HG02571 (cell line): ENCODE results near the gene NOP9.

Experiments used
- ATAC-seq: cut with Tn5 transposase; IDR thresholded peaks from one replicate; pipeline ENCODE4 v1.9.1; 2021; ENCODE audit warnings: mild to moderate bottlenecking, moderate library complexity; ENCODE audit not compliant: unreplicated experiment

Gene NOP9

DNA sequence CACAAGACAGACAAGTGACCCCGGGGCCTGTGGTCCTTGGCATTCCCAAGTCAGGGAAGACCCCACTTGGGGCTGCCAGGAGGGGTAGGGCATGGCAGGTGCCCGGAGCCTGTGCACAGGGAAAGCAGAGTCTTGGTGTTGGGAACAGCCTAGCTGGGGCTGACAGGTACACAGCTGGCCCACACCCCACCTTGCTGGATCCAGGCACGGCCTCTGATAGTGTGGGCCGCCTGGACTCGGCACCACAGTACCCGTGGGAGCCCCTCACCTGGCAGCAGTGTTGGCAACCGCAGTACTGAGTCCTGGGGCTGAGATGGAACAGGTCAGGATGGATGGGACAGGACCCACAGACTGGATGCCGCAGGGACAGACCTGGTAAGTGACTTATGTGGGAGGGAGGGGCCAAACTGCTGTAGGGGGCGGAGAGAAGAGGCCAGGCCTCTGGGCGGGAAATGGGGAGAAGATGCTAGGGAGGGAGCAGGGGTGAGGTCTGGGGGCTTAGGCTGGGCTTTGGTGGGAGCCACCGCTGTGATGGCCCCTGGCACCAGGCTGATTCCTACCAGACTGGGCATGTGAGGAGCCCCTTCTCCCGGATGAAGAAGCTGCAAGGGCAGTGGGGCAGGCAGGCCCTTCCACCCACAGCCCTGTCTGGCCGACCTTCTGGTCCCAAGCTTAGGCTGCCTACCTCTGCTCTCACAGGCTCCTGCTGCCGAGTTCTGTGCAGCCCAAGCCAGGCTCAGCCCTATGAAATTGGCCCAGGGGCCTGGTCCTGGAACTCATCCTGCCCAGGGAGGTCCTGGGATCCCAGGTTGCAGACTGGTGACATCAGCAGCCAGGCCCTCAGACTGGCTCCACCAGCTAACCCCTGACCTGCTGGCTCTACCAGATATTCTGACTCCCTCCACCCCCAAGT is 36.6 kb upstream of the NOP9 start, which contains the start of gene TGM1:
TGM1 (minus strand) TSS at position 357 of the 913 bp plus-strand sequence. CDS start 825 bp downstream, outside the sequence.
- ATAC-seq, result no peak

DNA sequence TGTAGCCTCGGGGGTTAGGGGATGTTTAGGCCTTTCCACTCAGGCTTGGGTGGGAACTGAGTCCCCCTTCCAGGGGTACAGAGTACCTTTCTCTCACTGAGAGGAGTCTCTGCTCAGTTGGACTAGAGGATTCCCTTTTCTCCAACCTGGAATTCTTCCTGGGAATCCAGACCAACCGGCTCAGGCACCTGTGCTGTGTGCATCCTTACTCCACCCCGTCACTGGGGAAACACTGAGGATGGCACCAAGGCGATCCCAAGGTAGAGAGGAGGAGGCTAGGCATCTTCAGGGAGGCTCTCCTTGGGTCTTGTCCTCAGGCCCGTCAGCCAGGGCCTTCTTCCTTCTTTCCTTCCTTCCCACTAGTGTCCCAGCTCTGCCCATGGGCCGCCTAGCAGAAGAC is 35.8 kb upstream of the NOP9 start:
- ATAC-seq, result no peak

DNA sequence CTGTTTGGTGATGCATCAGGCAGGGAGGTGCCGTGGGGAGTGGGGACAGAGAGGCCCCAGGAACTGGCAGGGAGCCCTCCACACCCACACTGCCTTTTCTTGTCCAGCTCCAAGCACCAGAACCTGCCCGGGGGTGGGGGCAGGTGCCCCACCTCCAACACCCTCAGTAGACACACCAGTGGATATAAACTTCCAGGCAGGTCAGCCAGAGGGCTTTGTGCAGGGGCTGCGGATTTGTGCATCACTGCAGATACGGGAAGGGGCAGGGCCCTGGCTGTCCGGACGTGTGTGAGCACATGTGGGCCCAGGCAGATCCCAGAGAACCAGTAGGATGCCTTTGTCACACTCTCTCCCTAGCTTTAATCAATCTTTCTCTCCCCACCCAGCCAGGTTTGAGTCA is 35.4 kb upstream of the NOP9 start:
- no peak for ATAC-seq

DNA sequence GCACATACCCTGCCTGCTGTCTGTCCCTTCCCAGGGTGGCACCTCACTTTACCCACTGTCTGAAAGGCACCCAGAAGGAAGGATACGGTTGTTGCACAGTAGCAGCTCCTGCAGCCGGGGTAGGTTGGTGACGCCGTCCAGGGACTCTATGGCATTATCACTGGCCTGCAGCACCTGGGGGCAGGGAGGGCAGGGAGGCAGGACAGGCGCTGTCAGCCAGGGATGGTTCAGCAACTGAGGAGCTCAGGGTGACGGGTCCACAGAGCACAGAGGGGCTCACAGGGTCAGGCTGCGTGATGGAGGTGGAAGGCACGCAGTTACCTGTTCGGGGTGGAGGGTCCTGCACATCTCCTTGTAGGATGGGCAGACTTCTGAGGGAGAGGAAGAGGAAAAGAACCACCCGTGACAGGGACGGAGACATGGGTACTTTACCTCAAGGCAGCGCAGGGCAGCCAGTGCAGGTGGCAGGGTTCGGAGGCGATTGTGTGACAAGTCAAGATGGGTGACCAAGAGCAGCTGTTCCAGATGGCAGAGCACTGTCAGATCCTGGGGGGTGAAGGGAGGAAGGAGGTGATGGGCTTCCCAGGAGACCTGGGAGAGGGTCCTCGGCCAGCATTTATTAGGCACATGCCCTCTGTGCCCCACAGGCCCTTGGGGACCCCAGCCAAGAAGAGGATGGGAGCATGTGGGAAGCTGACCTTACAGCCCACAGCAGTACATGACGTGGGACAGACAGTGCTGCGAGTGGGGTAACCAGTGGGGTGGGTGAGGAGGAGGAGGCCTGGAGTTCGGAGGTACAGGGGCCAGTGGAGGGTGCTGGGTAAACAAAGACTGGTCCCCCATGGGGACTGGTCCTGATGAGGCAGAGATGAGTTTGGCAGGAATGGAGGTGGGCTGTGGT is 33.1 kb upstream of the NOP9 start:
- ATAC-seq, result no peak

DNA sequence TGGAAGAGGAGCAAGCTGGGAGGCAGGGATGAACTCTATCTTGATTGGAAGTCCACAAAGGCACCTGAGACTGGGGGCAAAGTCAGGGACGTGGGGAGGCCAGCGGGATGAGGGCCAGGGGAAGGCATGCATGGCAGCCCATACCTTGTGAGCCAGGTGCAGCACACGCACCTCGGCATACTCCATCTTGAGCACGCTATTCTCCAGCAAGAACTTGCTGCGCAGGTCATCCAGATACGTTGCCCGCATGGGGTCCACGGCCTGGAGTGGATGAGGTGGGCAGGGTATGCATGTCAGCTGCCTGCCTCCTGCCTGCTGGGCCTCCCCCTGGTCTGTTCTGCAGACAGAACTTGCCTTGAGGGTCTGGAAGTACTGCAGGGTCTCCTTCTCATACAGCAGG is 32.1 kb upstream of the NOP9 start:
- ATAC-seq, result no peak

DNA sequence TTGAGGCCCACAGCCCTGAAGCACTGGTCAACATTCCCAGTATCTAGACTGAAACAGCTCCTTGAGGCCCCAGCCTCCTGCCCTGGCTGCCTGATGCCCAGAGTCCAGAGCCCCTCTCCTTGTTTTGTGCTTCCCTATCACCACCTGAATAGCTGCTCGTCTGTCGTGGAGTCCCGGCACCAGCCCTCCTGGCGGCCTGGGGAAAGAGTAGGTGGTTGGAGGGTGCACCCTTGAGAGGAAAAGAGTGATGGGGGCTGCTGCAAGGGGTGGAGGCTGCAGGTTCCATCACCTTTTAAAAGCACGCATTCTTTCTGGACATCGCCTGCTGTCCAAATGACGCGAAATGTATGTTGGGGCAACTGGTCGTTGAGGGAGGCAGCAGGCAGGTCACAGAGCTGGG is 31.4 kb upstream of the NOP9 start:
- ATAC-seq, result no peak

DNA sequence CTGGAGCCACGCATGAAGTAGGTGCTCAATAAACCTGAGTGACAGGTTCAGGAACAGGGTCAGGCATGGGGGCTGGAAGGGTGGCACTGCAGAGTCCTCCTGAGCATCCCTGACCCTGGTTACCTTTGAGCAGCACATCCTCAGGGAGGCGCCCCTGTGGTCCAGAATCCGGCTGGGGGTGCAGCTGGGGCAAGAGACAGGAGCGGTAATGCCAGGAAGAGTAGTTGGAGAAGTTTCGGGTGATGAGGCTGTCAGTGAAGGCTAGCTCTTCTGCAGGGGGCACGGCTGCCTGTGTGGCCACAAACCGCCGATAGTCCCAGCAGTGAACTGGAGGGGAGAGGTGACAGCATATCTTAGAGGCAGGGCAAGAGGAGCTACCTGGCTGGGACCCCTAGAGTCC is 30.3 kb upstream of the NOP9 start:
- ATAC-seq, result no peak

DNA sequence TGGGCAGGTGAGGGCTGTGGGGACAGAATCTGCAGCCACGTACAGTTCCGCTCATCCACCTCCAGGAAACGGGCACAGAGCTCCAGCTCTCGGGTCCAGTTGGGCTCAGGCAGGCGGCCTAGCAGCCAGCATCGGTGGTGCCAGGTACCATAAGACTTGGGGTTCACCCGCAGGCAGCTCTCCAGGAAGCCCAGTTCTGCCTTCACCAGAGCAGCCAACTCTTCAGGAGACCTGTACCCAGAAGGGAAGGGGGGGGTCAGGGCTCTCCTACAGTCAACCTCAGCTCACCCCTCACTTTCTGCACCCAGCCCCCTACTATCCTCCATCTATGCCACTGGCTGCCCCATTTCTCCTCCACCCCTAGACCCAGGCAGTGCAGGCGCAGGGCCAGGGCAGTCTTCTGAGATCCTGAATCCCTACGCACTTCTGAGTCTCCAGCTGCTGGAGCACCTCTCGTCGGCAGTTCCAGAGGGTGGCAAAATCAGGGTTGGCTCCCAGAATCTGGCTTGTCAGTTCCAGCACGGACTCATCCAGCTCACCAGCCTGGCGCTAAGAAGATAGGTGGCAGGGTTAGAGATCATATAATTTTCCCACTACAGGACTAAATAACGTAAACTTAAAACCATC is 29.6 kb upstream of the NOP9 start:
- ATAC-seq, result no peak

DNA sequence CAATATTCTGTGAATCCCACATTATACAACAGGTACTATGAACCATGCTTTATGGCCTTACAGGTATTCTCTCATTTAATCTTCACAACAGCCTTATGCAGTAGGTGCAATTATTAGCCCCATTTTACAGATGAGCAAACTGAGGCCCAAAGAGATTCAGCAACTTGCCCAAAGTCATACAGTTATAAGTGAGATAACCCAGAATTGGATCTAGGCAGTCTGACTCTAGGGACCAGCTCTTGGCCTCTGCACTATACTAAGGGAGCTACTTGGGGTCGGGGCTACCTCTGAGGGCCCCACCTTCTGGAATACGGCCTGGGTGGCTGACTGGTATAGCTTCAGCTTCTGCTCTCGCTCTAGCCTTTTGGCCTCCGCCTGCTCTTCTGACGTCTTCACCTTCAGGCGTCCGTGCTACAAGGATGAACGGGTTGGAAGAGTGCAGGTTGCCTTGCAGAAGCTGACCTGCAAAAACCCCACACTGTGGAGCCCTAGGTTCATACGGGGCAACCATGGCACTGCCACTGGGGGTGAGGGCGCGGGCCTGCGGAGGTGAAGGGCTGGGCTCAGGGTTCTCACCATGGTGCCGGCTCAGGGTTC is 29.0 kb upstream of the NOP9 start:
- no peak for ATAC-seq

DNA sequence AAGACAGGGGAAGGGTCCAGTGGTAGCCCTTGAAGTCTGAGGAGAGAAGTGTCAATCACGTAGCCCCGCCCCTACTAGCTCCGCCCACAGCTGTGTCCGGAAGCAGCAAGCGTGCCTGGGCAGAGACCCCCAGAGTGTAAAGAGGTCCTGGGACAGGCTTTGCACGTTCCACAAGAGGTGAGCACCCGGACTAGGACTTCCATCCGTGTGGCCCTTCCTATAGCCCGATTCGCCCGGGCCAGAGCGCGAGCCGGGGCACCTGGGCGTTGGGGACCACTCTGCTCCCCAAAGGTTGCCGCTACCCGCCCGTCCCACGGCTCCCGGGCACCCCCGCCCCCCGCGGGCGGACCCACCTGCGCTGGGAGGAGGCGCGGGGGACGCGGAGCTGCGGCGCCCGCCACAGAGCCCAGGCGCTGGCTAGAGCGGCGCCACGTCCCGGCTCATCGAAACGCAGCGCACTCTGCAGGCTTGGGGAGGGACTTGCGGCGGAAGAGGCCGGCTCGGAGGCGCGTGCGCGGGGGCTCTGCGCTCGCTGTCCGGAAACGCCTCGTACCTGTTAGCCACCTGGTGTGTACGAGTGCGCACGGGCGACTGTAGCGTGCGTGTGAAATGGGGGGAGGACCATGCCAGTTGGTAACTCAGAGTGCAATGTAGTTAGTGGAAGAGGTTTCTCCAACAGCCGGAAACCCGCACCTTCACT is 28.4 kb upstream of the NOP9 start, which contains the start of gene RABGGTA:
RABGGTA (minus strand) TSS at position 464 of the 700 bp plus-strand sequence. CDS start 482 bp downstream, outside the sequence.
- peak; percentile 84 for ATAC-seq

DNA sequence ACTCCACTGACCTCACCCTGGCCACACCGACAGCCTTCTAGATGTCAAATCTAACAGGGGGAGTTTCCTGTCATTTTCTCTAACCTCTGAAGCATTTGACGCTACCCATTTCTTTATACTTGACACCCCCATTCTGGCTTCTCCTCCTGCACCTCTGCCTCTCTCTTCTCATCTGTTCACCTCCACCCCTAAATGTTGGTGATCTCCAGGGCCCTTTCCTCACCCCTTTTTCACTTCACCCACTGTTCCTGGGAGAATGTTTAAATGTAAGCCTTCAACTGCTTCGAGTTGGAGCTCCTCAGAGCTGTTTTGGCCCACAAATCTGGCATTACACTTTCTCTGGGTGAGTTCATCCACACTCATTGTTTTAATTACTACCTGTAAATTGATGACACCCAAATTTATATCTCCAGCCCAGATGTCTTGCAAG is 27.8 kb upstream of the NOP9 start:
- no peak for ATAC-seq

DNA sequence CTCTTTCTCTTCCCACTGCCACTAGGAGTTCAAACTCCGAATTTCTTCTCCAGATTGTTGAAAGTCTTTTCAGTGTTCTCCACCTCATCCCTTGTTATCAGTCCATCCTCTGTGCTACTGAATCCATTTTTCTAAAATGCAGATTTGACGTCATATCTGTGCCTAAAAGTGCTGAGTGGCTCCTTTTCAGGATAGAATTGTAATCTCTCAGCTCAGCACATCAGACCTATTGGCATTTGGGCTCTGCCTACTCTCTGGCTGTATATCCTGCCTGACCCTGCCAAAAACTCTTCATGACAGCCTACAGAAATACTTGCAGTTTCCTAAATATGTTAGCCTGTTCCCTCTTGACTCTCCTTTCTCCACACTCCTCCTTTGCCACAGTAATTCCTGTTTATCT is 27.2 kb upstream of the NOP9 start:
- no peak for ATAC-seq

DNA sequence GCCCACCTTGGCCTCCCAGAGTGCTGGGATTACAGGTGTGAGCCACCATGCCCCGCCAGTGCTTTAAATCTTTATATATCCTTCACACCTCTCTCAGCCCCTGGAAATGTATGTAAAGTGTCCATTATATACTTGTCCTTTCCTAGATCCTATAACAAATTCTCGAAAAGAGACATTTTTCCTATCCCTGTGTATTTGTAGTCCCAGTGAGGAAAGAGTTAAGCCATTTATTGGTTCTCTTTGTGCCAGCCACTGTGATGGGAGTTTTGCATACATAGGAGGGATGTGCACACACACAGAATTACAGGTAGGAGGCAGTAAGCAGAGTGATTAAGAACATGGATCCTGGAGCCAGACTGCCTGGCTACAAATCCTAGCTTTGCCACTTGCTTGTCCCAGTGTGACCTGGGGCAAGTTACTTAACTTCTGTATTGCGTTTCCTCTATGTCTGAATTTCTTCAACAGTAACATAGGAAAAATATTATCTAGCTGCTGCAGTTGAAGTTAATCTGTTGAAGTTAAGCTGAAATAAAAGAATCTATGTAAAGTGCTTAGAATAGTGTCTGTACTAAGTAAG is 26.1 kb upstream of the NOP9 start:
- no peak for ATAC-seq

DNA sequence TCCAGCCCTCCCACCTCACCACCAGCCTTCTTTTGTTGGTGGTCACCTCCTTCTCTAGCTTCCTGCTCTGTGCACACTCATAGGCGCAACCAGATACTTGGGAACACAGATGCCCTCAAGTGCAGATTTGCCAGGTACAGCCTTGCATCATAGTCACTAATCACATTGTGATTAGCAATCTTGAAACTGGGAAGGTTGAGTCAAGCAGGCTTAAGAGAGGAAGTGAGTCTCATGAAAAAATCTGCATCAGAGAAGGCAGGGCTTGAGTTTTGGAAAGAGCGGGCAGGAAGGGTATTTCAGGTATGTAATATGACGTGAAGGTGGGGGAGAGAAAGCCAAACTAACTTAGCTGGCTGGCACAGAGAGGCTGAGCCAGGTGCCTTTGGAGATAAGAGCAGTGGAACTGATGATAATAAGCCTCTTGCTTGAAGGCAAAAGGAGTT is 25.5 kb upstream of the NOP9 start:
- ATAC-seq, result peak; percentile 37

DNA sequence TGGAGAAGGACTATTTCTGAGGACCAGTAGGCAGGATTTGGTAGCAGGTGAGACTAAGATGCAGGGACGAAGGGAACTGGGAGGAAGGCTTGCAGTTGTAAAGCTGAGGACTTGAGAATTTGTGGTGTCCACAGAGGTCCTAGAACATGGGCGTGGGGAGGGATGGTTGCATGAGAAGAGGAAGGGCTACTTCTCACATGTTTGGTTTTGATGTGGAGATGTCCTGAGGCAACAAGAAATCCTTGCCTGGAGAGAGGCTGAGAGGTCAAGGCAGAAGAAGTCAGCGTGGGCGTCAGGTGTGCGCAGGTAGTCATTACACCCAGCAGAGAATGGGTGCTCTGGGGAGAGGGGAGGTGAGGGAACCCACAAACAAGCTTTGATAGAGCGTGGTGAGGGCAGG is 22.6 kb upstream of the NOP9 start:
- no peak for ATAC-seq

DNA sequence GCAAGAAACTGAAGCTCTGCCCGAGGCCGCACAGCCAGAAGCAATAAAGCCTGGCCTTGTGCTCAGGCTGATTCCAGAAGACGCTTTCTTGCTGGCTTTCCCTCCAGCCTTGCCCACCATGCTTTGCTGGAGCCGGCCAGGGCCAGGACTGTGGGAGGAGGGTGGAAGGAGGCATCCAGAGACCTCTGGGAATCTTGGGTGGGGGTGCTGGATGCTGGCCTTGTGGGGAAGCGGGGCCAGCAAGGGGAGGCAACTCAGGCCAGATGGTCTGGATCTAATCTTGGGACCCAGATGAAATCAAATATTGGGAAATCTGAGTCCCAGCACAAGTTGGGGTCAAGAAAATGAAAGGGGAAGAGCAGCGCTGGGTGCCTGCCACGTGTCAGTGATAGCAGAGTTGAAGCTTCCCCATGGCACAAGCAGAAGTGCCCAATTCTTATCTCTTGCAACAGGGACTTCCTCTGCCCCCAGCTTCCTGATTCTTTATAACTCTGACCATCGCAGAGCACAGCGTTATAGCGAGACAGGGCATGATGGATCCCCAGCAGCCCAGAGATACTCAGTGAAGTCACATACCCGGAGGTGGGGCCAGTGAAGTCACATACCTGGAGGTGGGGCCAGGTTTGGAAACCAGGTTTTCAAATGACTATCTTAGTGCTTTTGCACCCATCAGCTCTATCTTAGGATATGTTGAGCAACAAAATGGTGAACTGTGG is 21.9 kb upstream of the NOP9 start:
- ATAC-seq, result no peak

DNA sequence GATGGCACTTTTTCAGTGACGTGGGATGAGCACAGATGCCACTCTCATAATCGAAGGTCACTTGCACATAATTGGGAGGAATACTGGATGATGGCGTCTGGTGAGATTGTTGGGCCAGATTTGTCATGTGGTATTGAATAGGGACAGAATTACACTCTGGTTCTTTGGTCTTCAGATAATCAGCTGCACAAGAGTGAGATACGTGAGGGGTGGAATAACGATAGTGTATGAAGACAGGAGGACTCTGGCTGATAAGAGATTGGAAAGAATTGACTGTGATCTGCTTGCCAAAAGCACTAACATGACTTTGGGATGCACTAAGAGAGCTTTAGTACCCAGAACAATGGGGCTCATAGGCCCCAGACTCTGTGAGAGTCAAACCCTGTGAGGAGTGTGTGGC is 21.2 kb upstream of the NOP9 start:
- ATAC-seq, result no peak

DNA sequence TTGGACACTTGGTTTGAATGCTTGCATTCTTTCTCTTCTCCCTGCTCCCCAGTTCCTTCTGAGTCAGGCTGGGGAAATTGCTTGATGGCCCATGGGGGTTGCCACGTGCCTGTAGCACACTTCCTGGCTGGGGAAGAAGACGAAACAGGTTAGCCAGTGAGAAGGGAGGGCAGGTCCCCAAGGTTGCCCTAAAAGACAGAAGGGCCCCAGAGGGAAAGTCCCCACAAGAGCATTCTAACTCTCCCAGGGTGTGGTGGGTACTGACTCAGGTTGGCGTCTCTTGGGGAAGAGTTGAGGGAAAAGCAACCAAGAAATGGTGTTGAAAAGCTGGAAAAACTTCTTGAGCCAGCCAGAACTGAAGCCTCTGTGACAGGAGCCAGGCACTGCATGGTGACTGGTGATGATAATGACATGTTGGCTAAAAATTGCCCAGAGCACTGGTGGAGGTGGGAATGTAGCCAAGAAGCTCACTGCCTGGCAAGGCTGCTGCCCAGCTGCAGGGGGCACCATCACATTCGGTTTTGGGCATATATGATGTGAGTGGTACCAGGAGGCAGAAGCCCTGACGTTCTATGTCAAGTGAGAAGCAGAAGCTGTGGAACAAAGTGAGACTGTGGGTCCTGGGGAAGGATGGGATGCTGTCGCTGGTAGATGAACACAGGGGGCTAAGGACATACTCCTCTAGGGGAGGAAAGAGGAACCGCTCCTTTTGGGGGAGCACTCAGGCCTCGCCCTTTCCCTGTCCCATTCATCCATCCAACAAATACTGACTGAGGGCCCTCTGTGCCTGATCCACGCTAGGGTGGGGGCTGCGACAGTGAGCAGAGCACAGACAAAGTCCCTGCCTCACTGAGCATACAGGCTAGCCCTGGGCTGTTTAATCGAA is 20.1 kb upstream of the NOP9 start:
- peak; percentile 68 for ATAC-seq
